GM19035 (cell line): ENCODE results near the gene TMEM260.
"Not testable (repeated sequence)": the region's sequence is repeated elsewhere in the genome, so short reads cannot be mapped to it uniquely, and the experiment has no call there.

Source experiments
- ATAC-seq: cut with Tn5 transposase; IDR thresholded peaks from one replicate; pipeline ENCODE4 v1.9.1; 2021; ENCODE audit not compliant: unreplicated experiment

TMEM260 gene

GRCh38 chr14:56598519-56598918 lies 18.9 kb downstream of the TMEM260 start:
- no peak for ATAC-seq

GRCh38 chr14:56603648-56604047 lies 24.1 kb downstream of the TMEM260 start:
- ATAC-seq, result no peak

- no peak for ATAC-seq
These were observed 29.1 kb downstream of the TMEM260 start for GRCh38 chr14:56608689-56609088.

- not testable (repeated sequence) for ATAC-seq
These were observed 32.1 kb downstream of the TMEM260 start for GRCh38 chr14:56611663-56612062.

GRCh38 chr14:56617084-56617483 lies 37.5 kb downstream of the TMEM260 start:
- no peak for ATAC-seq

GRCh38 chr14:56630707-56631106 lies 51.1 kb downstream of the TMEM260 start:
- ATAC-seq, result no peak

- no peak for ATAC-seq
These were observed 52.6 kb downstream of the TMEM260 start for GRCh38 chr14:56632195-56632594.

GRCh38 chr14:56633544-56633943 lies 53.9 kb downstream of the TMEM260 start:
- ATAC-seq, result no peak

GRCh38 chr14:56635041-56635440 lies 55.4 kb downstream of the TMEM260 start:
- ATAC-seq, result no peak

- no peak for ATAC-seq
These were observed 67.9 kb downstream of the TMEM260 start for GRCh38 chr14:56647493-56647892.

- ATAC-seq, result no peak
These were observed 69.1 kb downstream of the TMEM260 start for GRCh38 chr14:56648508-56649301.

- no peak for ATAC-seq
These were observed 69.8 kb downstream of the TMEM260 start for GRCh38 chr14:56649382-56649781.

- ATAC-seq, result no peak
These were observed 70.5 kb downstream of the TMEM260 start for GRCh38 chr14:56650048-56650447.

- ATAC-seq, result no peak
These were observed 71.4 kb downstream of the TMEM260 start for GRCh38 chr14:56650979-56651378.

- no peak for ATAC-seq
These were observed 78.0 kb downstream of the TMEM260 start for GRCh38 chr14:56657604-56658003.

GRCh38 chr14:56659378-56659777 lies 79.8 kb downstream of the TMEM260 start:
- ATAC-seq, result no peak

GRCh38 chr14:56659964-56660551 lies 80.5 kb downstream of the TMEM260 start:
- ATAC-seq, result no peak

- ATAC-seq, result no peak
These were observed 81.2 kb downstream of the TMEM260 start for GRCh38 chr14:56660677-56661389.

GRCh38 chr14:56661478-56661877 lies 81.9 kb downstream of the TMEM260 start:
- no peak for ATAC-seq

- no peak for ATAC-seq
These were observed 85.3 kb downstream of the TMEM260 start for GRCh38 chr14:56664811-56665421.

GRCh38 chr14:56666294-56666693 lies 86.7 kb downstream of the TMEM260 start:
- no peak for ATAC-seq

- no peak for ATAC-seq
These were observed 87.1 kb downstream of the TMEM260 start for GRCh38 chr14:56666716-56667115.
